GM12873 (cell line): ENCODE measurements around the gene PLSCR1.

ENCODE experiments used
- CTCF ChIP-seq: IDR thresholded peaks from 2 replicates; pipeline ENCODE4 v1.5.1; 2012; ENCODE audit warnings: low read depth, mild to moderate bottlenecking, moderate library complexity, low read length, control low read depth; ENCODE audit not compliant: insufficient read depth; ENCODE audit errors: missing control alignments

PLSCR1 gene

GRCh38 chr3:146542978-146543377 lies 1.4 kb downstream of the PLSCR1 start:
- TF ChIP-seq CTCF, result no peak

GRCh38 chr3:146542179-146542578 lies 2.2 kb downstream of the PLSCR1 start:
- no peak for TF ChIP-seq CTCF

GRCh38 chr3:146540978-146541377 lies 3.4 kb downstream of the PLSCR1 start:
- TF ChIP-seq CTCF, result no peak

DNA sequence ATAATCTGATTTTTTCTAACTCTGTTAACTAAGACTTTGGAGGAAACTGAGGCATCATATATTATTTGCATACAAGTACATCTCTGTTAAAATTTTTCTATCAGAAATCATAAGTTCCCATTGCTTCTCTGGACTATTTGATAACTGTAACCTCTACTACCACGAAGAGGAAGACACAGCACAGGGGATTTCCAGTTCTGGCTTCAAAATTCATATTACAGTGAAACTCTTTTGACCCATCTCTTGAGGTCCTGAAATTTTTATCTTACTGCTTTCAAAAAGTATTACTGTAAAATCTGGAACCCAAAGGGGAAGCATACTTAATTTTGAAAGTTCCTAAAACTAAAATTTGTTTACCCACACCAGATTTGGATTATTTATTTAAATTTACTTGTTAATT lies 4.2 kb downstream of the PLSCR1 start:
- no peak for TF ChIP-seq CTCF

GRCh38 chr3:146539315-146539714 lies 5.1 kb downstream of the PLSCR1 start:
- no peak for TF ChIP-seq CTCF

DNA sequence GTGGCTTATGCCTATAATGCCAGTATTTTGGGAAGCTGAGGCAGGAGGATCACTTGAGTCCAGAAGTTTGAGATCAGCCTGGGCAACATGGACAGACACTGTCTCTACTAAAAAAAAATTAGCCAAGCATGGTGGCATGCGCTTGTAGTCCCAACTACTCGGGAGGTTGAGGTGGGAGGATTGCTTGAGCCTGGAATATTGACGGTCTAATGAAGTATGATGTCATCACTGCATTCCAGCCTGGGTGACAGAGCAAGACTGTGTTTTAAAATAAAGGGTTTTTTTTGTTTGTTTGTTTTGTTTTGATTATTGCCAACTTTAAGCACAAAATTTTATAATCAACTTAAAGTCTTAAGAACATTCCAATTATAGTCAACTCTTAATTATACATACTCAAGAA lies 6.8 kb downstream of the PLSCR1 start:
- no peak for TF ChIP-seq CTCF

GRCh38 chr3:146536681-146537080 lies 7.7 kb downstream of the PLSCR1 start:
- TF ChIP-seq CTCF, result no peak
